Adrenal gland (tissue), 5 donors: ENCODE data around the gene MVD.

Experiments used
- POLR2A ChIP-seq, 2 donors: fragments of 450-650 bp; IDR thresholded peaks; one replicate each; pipeline ENCODE4 v1.6.1; 2017; ENCODE audit warnings: antibody characterized with exemption in 2 of 2, mild to moderate bottlenecking in 2 of 2, moderate library complexity in 1 of 2
- TF ChIP-seq, protein P1 (sequence below), 6 experiments: fragments of 450-650 bp in 4 of 6; fragments of 200-600 bp in 2 of 6; sonication (generic) in 1 of 6; IDR thresholded peaks; 1 replicate in 5 of 6; 2 replicates in 1 of 6; pipeline versions ENCODE4 v1.5.1 to v1.8.0; 2016 to 2021; ENCODE audit warnings: antibody characterized with exemption in 6 of 6, mild to moderate bottlenecking in 2 of 6, moderate library complexity in 1 of 6
- donor health status: DM: no; HTN: no; CAD: no.

DNA sequence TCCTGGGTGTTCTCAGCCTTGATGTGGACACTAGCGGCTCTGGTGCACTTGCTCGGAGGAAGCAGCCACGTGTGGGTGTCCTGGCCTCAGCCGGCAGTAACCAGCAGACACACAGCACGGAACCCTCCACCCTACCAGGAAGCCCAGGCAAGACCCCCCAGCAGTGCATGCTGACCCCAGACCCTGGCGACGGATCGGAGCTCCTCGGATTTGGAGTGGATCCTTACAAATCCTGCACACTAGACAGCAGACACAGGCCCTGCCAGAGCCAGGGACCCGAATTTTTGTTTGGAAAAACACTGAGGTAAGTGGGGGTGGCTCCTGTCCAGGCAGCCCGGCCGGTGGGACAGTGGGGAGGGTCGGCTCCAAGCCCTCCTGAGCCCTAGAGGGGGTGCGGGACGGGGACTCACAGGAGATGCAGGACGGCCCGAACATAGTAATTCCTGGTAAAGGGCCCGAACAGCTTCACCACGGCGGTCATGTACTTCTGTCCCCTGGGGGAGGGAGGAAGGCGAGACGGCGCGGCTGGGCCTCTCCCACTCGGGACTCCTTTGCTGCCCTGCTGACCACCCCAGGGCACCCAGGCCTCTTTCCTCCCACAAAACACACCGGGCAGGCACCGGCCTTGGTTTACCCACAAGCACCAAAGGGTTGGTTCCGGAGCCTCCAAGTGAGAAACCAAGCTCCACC, 16.4 kb downstream of the MVD start:
- TF ChIP-seq, protein P1, sequence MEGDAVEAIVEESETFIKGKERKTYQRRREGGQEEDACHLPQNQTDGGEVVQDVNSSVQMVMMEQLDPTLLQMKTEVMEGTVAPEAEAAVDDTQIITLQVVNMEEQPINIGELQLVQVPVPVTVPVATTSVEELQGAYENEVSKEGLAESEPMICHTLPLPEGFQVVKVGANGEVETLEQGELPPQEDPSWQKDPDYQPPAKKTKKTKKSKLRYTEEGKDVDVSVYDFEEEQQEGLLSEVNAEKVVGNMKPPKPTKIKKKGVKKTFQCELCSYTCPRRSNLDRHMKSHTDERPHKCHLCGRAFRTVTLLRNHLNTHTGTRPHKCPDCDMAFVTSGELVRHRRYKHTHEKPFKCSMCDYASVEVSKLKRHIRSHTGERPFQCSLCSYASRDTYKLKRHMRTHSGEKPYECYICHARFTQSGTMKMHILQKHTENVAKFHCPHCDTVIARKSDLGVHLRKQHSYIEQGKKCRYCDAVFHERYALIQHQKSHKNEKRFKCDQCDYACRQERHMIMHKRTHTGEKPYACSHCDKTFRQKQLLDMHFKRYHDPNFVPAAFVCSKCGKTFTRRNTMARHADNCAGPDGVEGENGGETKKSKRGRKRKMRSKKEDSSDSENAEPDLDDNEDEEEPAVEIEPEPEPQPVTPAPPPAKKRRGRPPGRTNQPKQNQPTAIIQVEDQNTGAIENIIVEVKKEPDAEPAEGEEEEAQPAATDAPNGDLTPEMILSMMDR (IDR thresholded peaks at IDR 0.05): no peak
- no peak for TF ChIP-seq POLR2A (IDR thresholded peaks at IDR 0.05)
